ENCODE results near the gene SESN2.

Gene SESN2

DNA sequence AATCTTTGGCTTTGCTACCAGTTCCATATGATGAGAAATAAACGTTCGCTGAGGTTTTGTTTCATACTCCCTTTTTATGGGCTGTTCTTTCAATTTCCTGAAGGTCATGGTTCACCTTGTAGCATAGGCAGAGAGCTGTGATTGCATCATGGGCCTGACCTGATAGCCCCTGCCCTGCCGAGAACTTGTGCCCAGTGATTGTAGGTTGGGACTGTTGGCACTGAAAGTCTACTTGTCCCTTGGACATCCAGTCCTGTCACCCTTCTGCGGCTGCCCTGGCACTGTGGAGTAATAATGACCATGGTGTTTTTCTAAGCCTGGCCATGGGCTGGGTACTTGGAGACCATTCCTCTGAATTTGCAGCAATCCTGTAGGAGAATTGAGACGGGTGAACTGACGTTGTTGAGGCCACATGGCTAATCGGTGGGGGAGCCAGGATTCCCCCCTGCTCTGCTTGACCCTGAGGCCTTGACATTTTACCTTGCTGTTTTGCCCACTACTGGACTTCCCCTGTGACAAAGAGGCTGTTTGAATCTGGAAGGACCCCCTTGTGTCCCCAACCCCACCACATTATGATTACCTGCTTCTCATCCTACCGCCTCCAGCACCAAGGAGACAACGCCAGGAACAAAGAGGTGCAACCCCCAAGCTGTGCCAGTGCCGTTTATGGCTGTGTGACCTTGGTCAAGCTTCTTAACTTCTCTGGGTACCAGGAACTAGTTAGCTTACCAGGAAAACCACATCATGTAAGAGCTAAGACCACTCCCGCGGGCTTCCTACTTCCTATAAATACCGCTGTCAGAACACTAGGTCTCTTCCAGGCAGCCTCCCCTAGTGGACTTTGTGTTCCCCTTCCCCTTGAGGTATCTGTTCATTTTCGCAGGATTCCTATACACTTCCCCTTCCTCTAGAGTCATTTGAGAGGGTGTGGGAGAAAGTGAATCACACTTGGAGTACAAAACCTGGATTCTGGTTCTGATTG is 23.4 kb downstream of the SESN2 start:
- Histone ChIP-seq H3K4me1 (ENCODE audit: control extremely low read depth in 1 of 4, control insufficient read depth in 4 of 4, insufficient read depth in 4 of 4, low read length in 3 of 4) (peaks cover 0 to 29% (median 1%) of the 10 kb centered on the region in 4 experiments), H3K27me3 (replicated peaks in 2 of 5; ENCODE audit: control insufficient read depth in 4 of 5, insufficient read depth in 5 of 5, low read length in 4 of 5) (no peaks in the 10 kb centered on the region), H3K9me3 (ENCODE audit: control extremely low read depth in 1 of 5, control insufficient read depth in 4 of 5, insufficient read depth in 2 of 5, low read depth in 1 of 5, low read length in 4 of 5) (no peaks in the 10 kb centered on the region), H3K4me3 (ENCODE audit: control insufficient read depth in 1 of 7, extremely low read depth in 1 of 7, insufficient read depth in 4 of 7, low read depth in 2 of 7, low read length in 6 of 7) (no peak overlapping the region), H3K36me3 (ENCODE audit: control insufficient read depth in 4 of 4, insufficient read depth in 4 of 4, low read length in 3 of 4) (peaks cover 2 to 46% (median 24%) of the 10 kb centered on the region in 4 experiments), H3K27ac (ENCODE audit: insufficient read depth in 1 of 2, low read depth in 1 of 2, low read length in 2 of 2, poor library complexity in 1 of 2, severe bottlenecking in 2 of 2) (no peak overlapping the region)
- DNase-seq = no peak
- ChIA-PET CTCF (no interaction called here), POLR2A (interaction anchor here (0.5 kb wide), 1 partner anchor 1165 kb away, joined by 3 read pairs; no protein-coding TSS in a partner anchor)
- WGBS (ENCODE audit: insufficient coverage) = 95% methylated on average over 10 of the region's 14 CpGs

DNA sequence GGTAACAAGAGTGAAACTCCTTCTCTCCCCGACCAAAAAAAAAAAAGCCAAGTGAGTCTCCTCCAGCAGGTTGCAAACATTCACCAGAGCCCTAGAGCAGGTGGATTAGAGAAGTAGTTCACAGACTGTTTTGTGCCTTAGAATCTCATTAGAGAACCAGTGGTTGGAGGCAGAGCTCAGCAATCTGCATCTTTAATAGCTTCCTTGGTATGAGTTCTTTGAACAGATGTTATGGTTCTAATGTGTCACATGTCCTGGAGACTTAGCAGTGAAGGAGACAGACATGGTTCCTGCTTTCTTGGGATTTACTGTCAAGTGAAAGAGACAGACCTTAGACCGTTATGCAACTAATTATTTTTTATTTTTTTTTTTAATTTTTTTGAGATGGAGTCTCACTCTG is 26.8 kb downstream of the SESN2 start:
- peaks cover 0 to 18% (median 10%) of the 10 kb centered on the region in 4 experiments for H3K36me3 ChIP-seq (ENCODE audit: control insufficient read depth in 4 of 4, insufficient read depth in 4 of 4, low read length in 3 of 4)
- CTCF ChIA-PET = interaction anchor here (0.5 to 3.2 kb wide), 5 partner anchors 10 to 42 kb away, joined by 3 to 13 read pairs (median 4); partner anchors contain the start of gene MED18
- DNase-seq = peak; percentile 45 to 90 (median 84)
- no peak overlapping the region for H3K4me3 ChIP-seq (ENCODE audit: control insufficient read depth in 1 of 7, extremely low read depth in 1 of 7, insufficient read depth in 4 of 7, low read depth in 2 of 7, low read length in 6 of 7)
- no peaks in the 10 kb centered on the region for H3K9me3 ChIP-seq (ENCODE audit: control extremely low read depth in 1 of 5, control insufficient read depth in 4 of 5, insufficient read depth in 2 of 5, low read depth in 1 of 5, low read length in 4 of 5)
- no peak overlapping the region for H3K27ac ChIP-seq (ENCODE audit: insufficient read depth in 1 of 2, low read depth in 1 of 2, low read length in 2 of 2, poor library complexity in 1 of 2, severe bottlenecking in 2 of 2)
- WGBS (ENCODE audit: insufficient coverage) = no CpG with 5 or more reads among the region's 2 CpGs
- peaks cover 0 to 30% (median 1%) of the 10 kb centered on the region in 4 experiments for H3K4me1 ChIP-seq (ENCODE audit: control extremely low read depth in 1 of 4, control insufficient read depth in 4 of 4, insufficient read depth in 4 of 4, low read length in 3 of 4)
- POLR2A ChIA-PET = interaction anchor here (0.5 to 0.9 kb wide), 3 partner anchors 28 to 33 kb away, joined by 3 to 6 read pairs (median 4); no protein-coding TSS in a partner anchor
- no peaks in the 10 kb centered on the region for H3K27me3 ChIP-seq (replicated peaks in 2 of 5; ENCODE audit: control insufficient read depth in 4 of 5, insufficient read depth in 5 of 5, low read length in 4 of 5)

DNA sequence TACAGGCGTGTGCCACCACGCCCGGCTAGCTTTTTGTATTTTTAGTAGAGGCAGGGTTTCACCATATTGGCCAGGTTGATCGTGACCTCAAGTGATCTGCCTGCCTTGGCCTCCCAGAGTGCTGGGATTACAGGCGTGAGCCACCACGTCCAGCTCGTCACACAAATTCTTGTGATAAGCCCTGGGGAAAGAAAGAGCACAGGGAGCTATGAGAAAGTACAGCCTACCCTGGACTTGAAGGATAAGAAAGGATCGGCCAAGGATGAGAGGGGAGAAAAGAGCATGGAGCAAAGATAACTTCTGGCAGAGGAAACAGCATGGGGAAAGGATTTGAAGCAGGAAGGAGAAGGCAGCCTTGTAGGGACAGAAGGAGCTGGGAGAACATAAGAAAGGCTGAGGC is 29.2 kb downstream of the SESN2 start:
- CTCF ChIA-PET = interaction anchor here (2.3 kb wide), 1 partner anchor 10 kb away, joined by 6 read pairs; no protein-coding TSS in a partner anchor
- H3K27me3 ChIP-seq (replicated peaks in 2 of 5; ENCODE audit: control insufficient read depth in 4 of 5, insufficient read depth in 5 of 5, low read length in 4 of 5) = no peaks in the 10 kb centered on the region
- H3K27ac ChIP-seq (ENCODE audit: insufficient read depth in 1 of 2, low read depth in 1 of 2, low read length in 2 of 2, poor library complexity in 1 of 2, severe bottlenecking in 2 of 2) = no peak overlapping the region
- H3K4me3 ChIP-seq (ENCODE audit: control insufficient read depth in 1 of 7, extremely low read depth in 1 of 7, insufficient read depth in 4 of 7, low read depth in 2 of 7, low read length in 6 of 7) = no peak overlapping the region
- DNase-seq = no peak
- H3K4me1 ChIP-seq (ENCODE audit: control extremely low read depth in 1 of 4, control insufficient read depth in 4 of 4, insufficient read depth in 4 of 4, low read length in 3 of 4) = peaks cover 0 to 28% (median 1%) of the 10 kb centered on the region in 4 experiments
- no peaks in the 10 kb centered on the region for H3K36me3 ChIP-seq (ENCODE audit: control insufficient read depth in 4 of 4, insufficient read depth in 4 of 4, low read length in 3 of 4)
- H3K9me3 ChIP-seq (ENCODE audit: control extremely low read depth in 1 of 5, control insufficient read depth in 4 of 5, insufficient read depth in 2 of 5, low read depth in 1 of 5, low read length in 4 of 5) = no peaks in the 10 kb centered on the region
- WGBS (ENCODE audit: insufficient coverage) = 98% methylated on average over 8 of the region's 8 CpGs
- POLR2A ChIA-PET = no interaction called here

GRCh38 chr1:28290851-28291250 is 31.5 kb downstream of the SESN2 start:
- H3K27ac ChIP-seq (ENCODE audit: insufficient read depth in 1 of 2, low read depth in 1 of 2, low read length in 2 of 2, poor library complexity in 1 of 2, severe bottlenecking in 2 of 2) = no peak overlapping the region
- ChIA-PET POLR2A (no interaction called here), CTCF (interaction anchor here (1.1 to 1.3 kb wide), 2 partner anchors 11 to 42 kb away, joined by 3 to 4 read pairs; no protein-coding TSS in a partner anchor)

GRCh38 chr1:28291711-28292110 is 32.4 kb downstream of the SESN2 start:
- ChIA-PET POLR2A (interaction anchor here (0.7 kb wide), 1 partner anchor 15 kb away, joined by 4 read pairs; no protein-coding TSS in a partner anchor), CTCF (interaction anchor here (1.1 to 1.3 kb wide), 3 partner anchors 10 to 43 kb away, joined by 3 to 4 read pairs (median 3); no protein-coding TSS in a partner anchor)
- no peaks in the 10 kb centered on the region for H3K27me3 ChIP-seq (replicated peaks in 2 of 5; ENCODE audit: control insufficient read depth in 4 of 5, insufficient read depth in 5 of 5, low read length in 4 of 5)
- no peak for DNase-seq
- no peak overlapping the region for H3K27ac ChIP-seq (ENCODE audit: insufficient read depth in 1 of 2, low read depth in 1 of 2, low read length in 2 of 2, poor library complexity in 1 of 2, severe bottlenecking in 2 of 2)
- no peaks in the 10 kb centered on the region for H3K9me3 ChIP-seq (ENCODE audit: control extremely low read depth in 1 of 5, control insufficient read depth in 4 of 5, insufficient read depth in 2 of 5, low read depth in 1 of 5, low read length in 4 of 5)
- H3K36me3 ChIP-seq (ENCODE audit: control insufficient read depth in 4 of 4, insufficient read depth in 4 of 4, low read length in 3 of 4) = no peaks in the 10 kb centered on the region
- H3K4me3 ChIP-seq (ENCODE audit: control insufficient read depth in 1 of 7, extremely low read depth in 1 of 7, insufficient read depth in 4 of 7, low read depth in 2 of 7, low read length in 6 of 7) = no peak overlapping the region
- H3K4me1 ChIP-seq (ENCODE audit: control extremely low read depth in 1 of 4, control insufficient read depth in 4 of 4, insufficient read depth in 4 of 4, low read length in 3 of 4) = peaks cover 0 to 17% (median 0%) of the 10 kb centered on the region in 4 experiments
- 73% methylated on average over 2 of the region's 6 CpGs for WGBS (ENCODE audit: insufficient coverage)

More at GRCh38 chr1:28290851-28291250, 31.5 kb downstream of the SESN2 start:
- H3K4me3 ChIP-seq (ENCODE audit: control insufficient read depth in 1 of 7, extremely low read depth in 1 of 7, insufficient read depth in 4 of 7, low read depth in 2 of 7, low read length in 6 of 7) = no peak overlapping the region
- H3K9me3 ChIP-seq (ENCODE audit: control extremely low read depth in 1 of 5, control insufficient read depth in 4 of 5, insufficient read depth in 2 of 5, low read depth in 1 of 5, low read length in 4 of 5) = no peaks in the 10 kb centered on the region
- H3K36me3 ChIP-seq (ENCODE audit: control insufficient read depth in 4 of 4, insufficient read depth in 4 of 4, low read length in 3 of 4) = no peaks in the 10 kb centered on the region
- no peaks in the 10 kb centered on the region for H3K27me3 ChIP-seq (replicated peaks in 2 of 5; ENCODE audit: control insufficient read depth in 4 of 5, insufficient read depth in 5 of 5, low read length in 4 of 5)
- DNase-seq = no peak
- H3K4me1 ChIP-seq (ENCODE audit: control extremely low read depth in 1 of 4, control insufficient read depth in 4 of 4, insufficient read depth in 4 of 4, low read length in 3 of 4) = peaks cover 0 to 23% (median under 1%) of the 10 kb centered on the region in 4 experiments
- 93% methylated on average over 2 of the region's 2 CpGs for WGBS (ENCODE audit: insufficient coverage)

DNA sequence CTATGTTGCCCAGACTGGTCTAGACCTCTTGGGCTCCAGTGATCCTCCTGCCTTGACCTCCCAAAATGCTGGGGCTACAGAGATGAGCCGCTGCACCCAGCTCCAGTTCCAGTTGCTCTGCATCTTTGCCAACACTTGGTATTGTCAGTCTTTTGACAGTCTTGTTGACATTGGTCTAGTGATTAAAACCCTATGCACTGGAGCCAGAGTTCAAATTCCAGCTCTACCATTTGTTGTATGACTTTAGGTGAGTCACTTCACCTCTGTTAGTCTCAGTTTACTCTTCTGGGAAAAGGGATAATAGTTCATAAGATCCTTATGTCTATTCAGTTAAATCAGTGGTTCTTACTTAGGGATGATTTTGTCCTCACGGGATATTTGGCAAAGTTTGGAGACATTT is 36.6 kb downstream of the SESN2 start:
- H3K9me3 ChIP-seq (ENCODE audit: control extremely low read depth in 1 of 5, control insufficient read depth in 4 of 5, insufficient read depth in 2 of 5, low read depth in 1 of 5, low read length in 4 of 5) = no peaks in the 10 kb centered on the region
- H3K27ac ChIP-seq (ENCODE audit: insufficient read depth in 1 of 2, low read depth in 1 of 2, low read length in 2 of 2, poor library complexity in 1 of 2, severe bottlenecking in 2 of 2) = no peak overlapping the region
- no peak overlapping the region for H3K4me3 ChIP-seq (ENCODE audit: control insufficient read depth in 1 of 7, extremely low read depth in 1 of 7, insufficient read depth in 4 of 7, low read depth in 2 of 7, low read length in 6 of 7)
- DNase-seq = no peak
- CTCF ChIA-PET = interaction anchor here (1.3 kb wide), 1 partner anchor 15 kb away, joined by 3 read pairs; no protein-coding TSS in a partner anchor
- 100% methylated on average over 2 of the region's 2 CpGs for WGBS (ENCODE audit: insufficient coverage)
- peaks cover 0 to 8% (median 0%) of the 10 kb centered on the region in 4 experiments for H3K4me1 ChIP-seq (ENCODE audit: control extremely low read depth in 1 of 4, control insufficient read depth in 4 of 4, insufficient read depth in 4 of 4, low read length in 3 of 4)
- no peaks in the 10 kb centered on the region for H3K36me3 ChIP-seq (ENCODE audit: control insufficient read depth in 4 of 4, insufficient read depth in 4 of 4, low read length in 3 of 4)
- H3K27me3 ChIP-seq (replicated peaks in 2 of 5; ENCODE audit: control insufficient read depth in 4 of 5, insufficient read depth in 5 of 5, low read length in 4 of 5) = no peaks in the 10 kb centered on the region
- POLR2A ChIA-PET = interaction anchor here (0.8 kb wide), 1 partner anchor 29 kb away, joined by 3 read pairs; no protein-coding TSS in a partner anchor

Data from common myeloid progenitor, CD34-positive (primary cell).